ENCODE measurements around the gene AFMID.

AFMID gene

DNA sequence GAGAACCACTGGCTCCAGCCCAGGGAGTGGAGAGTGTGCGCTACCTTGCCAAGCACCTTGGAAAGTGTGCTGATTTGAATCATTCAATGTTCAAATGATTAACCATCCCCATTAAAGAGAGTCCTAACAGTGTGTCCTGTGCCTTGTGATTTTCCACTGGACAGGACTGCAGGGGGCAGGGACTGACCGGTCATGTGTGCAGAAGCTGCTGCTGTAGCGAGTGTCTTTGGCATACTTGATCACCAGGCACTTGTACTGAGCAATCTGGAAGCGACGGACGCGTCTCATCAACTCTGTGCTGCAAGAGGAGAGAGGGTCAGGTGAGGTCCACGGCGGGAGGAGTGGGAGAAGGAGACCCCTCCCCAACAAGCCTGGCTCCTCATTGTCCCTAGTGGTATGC, 2.3 kb upstream of the AFMID start:
- peaks cover 61% of the 10 kb centered on the region for H3K36me3 ChIP-seq (ENCODE audit: insufficient read depth, low read length)
- peak overlapping the region; percentile 88; the same call in 1 of the 2 replicates for H3K4me3 ChIP-seq (ENCODE audit: low read length)
- WGBS = 84% methylated on average over 9 of the region's 9 CpGs
- no peak overlapping the region for H3K9ac ChIP-seq (ENCODE audit: low read depth, low read length)
- peaks cover 10% of the 10 kb centered on the region; the same call in 1 of the 2 replicates for H3K4me1 ChIP-seq (ENCODE audit: insufficient read depth, low read length)
- H3K27me3 ChIP-seq (ENCODE audit: insufficient read depth, low read length) = no peaks in the 10 kb centered on the region
- H3K9me3 ChIP-seq (ENCODE audit: insufficient read depth, low read depth, low read length) = no peaks in the 10 kb centered on the region
- no peak overlapping the region for H3K27ac ChIP-seq (ENCODE audit: low read depth, low read length)

DNA sequence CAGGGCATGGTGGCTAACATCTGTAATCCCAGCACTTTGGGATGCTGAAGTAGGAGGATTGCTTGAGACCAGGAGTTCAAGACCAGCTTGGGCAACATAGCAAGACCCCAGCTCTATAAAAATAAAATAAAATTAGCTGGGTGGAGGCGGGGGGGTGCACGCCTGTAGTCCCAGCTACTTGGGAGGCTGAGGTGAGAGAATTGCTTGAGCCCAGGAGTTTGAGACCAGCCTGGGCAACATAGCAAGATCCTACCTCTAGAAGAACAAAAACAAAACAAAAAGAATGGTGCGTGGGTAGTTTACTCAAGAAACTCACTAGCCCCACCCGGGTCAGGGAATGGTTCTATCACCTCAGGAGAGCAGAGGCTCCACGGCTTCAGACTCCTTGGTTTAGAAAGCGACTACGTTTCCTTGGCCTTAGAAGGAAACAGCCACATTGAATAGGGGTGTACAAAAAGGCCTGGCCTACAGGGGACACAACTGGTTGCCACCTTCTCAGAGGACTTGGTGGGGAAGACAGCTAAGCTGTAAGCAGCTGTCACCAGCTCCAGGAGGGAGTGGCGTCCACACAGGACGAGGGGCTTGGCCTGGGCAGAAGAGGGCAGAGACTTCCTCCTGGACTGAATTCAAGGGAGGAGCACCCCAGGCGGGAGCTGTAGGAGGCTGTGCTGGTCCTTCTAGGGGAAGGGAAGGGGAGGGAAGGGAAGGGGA, 1.0 kb upstream of the AFMID start:
- WGBS = 50% methylated on average over 8 of the region's 10 CpGs
- Histone ChIP-seq H3K4me1 (ENCODE audit: insufficient read depth, low read length) (peaks cover 10% of the 10 kb centered on the region; the same call in 1 of the 2 replicates), H3K27ac (ENCODE audit: low read depth, low read length) (no peak overlapping the region)

DNA sequence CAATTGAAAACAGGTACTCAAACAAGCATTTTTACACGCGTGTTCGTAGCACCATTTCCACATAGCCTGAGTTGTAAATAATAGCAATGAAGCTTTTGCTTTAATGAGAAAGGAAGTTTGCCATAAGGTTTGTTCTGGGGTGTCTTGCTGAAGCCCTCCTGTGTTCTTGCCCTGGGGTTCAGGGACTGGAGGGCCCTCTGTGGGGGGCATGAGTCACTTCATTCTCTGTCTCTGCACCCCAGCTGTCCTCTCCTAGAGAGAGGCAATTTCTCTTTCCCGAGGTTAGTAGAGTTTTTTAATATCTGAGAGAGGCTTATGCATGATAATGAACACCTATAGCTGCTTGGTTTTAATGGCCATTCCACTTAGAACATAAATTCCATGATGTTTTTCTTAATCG, 9.6 kb downstream of the AFMID start:
- H3K9ac ChIP-seq (ENCODE audit: low read depth, low read length) = no peak overlapping the region
- peaks cover 41% of the 10 kb centered on the region for H3K36me3 ChIP-seq (ENCODE audit: insufficient read depth, low read length)
- H3K27ac ChIP-seq (ENCODE audit: low read depth, low read length) = no peak overlapping the region; the same call in 1 of the 2 replicates
- no peak overlapping the region for H3K4me3 ChIP-seq (ENCODE audit: low read length)
- H3K4me1 ChIP-seq (ENCODE audit: insufficient read depth, low read length) = peaks cover 12% of the 10 kb centered on the region
- H3K9me3 ChIP-seq (ENCODE audit: insufficient read depth, low read depth, low read length) = no peaks in the 10 kb centered on the region
- H3K27me3 ChIP-seq (ENCODE audit: insufficient read depth, low read length) = no peaks in the 10 kb centered on the region
- WGBS = 95% methylated on average over 4 of the region's 5 CpGs

More for the DNA sequence above, 1.0 kb upstream of the AFMID start:
- Histone ChIP-seq H3K9ac (ENCODE audit: low read depth, low read length) (peak overlapping the region; percentile 32), H3K9me3 (ENCODE audit: insufficient read depth, low read depth, low read length) (no peaks in the 10 kb centered on the region), H3K27me3 (ENCODE audit: insufficient read depth, low read length) (no peaks in the 10 kb centered on the region), H3K36me3 (ENCODE audit: insufficient read depth, low read length) (peaks cover 55% of the 10 kb centered on the region), H3K4me3 (ENCODE audit: low read length) (peak overlapping the region; percentile 88)

DNA sequence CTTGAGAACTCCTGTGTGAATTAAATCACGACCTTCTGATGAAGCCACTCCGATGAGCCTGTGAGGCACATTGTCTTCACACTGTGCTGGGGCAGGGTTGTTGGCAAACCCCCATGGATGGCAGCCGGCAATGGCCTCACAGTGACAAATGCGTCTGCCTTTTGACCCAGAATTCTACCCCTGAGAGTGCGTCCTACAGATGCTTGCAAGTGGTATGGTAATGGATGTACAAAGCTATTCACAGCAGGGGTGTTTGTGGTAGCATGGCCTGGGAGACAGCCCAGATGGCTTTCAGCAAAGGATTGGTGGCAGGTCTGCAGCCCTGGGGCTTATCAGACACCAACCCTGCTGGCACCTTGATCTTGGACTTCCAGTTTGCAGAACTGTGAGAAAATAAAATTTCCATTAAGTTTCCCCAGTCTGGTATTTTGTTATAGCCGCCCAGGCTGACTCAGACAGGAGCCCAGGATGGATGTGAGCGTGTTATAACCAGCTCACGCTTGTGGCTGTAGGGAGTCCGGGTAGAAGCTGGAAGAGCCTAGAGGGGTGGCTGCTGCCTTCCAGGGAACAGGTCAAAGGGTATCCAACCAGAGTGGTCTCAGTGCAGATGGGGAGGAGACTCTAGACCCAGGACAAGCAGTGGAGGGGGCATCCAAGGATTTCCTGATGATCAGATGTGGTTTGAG, 10.1 kb downstream of the AFMID start:
- Histone ChIP-seq H3K27ac (ENCODE audit: low read depth, low read length) (no peak overlapping the region; the same call in 1 of the 2 replicates), H3K4me1 (ENCODE audit: insufficient read depth, low read length) (peaks cover 12% of the 10 kb centered on the region), H3K27me3 (ENCODE audit: insufficient read depth, low read length) (no peaks in the 10 kb centered on the region), H3K9me3 (ENCODE audit: insufficient read depth, low read depth, low read length) (no peaks in the 10 kb centered on the region), H3K36me3 (ENCODE audit: insufficient read depth, low read length) (peaks cover 41% of the 10 kb centered on the region), H3K4me3 (ENCODE audit: low read length) (no peak overlapping the region), H3K9ac (ENCODE audit: low read depth, low read length) (peak overlapping the region; percentile 5; the same call in 1 of the 2 replicates)
- 61% methylated on average over 9 of the region's 9 CpGs for WGBS

DNA sequence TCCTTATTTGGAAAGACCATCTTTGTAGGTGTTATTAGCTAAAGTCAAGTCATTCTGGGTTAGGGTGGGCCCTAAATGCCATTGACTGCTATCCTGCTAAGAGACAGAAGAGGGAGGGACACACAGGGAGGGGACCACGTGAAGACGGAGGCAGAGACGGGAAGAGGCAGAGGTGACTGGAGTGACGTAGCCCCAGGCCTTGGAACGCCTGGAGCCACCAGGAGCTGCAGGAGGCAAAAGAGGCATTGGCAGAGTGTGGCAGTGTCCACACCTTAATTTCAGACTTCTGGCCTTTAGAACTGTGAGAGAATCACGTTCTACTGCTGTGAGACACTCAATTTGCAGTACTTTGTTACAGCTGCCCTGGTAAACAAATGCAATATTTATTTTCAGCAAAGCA, 13.3 kb downstream of the AFMID start:
- Histone ChIP-seq H3K9ac (ENCODE audit: low read depth, low read length) (no peak overlapping the region), H3K27me3 (ENCODE audit: insufficient read depth, low read length) (no peaks in the 10 kb centered on the region), H3K9me3 (ENCODE audit: insufficient read depth, low read depth, low read length) (no peaks in the 10 kb centered on the region), H3K4me1 (ENCODE audit: insufficient read depth, low read length) (peaks cover 12% of the 10 kb centered on the region), H3K27ac (ENCODE audit: low read depth, low read length) (no peak overlapping the region), H3K4me3 (ENCODE audit: low read length) (no peak overlapping the region), H3K36me3 (ENCODE audit: insufficient read depth, low read length) (peaks cover 45% of the 10 kb centered on the region)
- 83% methylated on average over 6 of the region's 6 CpGs for WGBS

DNA sequence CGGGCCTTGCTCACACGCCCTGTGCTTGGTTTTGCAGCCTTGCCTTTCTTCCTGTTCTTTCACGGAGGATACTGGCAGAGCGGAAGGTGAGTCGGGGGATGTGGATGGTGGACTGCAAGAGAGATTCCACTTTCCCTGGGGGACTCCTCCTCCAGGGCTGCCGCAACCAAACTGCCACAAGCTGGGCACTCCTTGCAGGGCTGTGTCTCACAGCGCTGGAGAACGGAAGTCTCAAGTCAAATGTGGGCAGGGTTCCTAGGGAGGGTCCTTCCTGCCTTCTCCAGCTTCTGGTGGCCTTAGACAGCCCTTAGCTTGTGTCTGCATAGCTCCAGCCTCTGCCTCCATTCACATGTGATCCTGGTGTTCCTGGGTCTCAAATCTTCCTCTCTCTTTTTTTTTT, 15.5 kb downstream of the AFMID start:
- no peak overlapping the region for H3K9ac ChIP-seq (ENCODE audit: low read depth, low read length)
- 96% methylated on average over 8 of the region's 8 CpGs for WGBS
- H3K36me3 ChIP-seq (ENCODE audit: insufficient read depth, low read length) = peaks cover 45% of the 10 kb centered on the region

DNA sequence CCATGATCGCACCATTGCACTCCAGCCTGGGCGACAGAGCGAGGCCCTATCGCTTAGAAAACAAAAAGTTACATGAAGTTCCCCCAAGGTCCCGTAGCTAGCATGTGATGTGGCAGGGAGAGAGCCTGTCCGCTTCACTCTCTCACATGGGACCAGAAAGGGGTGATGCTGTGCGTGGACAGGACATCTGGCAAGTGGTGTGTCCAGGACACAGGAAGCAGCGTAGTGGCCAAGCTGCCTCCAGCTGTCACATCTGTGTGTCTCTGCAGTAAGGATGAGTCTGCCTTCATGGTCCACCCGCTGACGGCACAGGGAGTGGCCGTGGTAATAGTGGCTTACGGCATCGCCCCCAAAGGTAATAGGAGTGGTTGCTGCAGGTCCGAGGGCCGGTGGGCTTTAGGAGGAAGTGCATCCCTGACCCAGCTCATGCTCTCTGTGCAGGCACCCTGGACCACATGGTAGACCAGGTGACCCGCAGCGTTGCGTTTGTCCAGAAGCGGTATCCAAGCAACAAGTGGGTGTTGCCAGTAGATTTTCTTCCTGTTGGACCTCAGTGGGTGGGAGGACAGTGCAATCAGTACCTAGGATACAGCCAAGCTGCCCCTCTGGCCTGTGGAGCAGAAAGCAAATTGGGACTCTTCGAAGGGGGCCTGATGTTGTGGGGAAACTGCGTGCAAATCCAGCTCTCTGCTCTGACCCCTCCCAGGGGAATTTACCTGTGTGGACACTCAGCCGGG, 17.4 kb downstream of the AFMID start:
- Histone ChIP-seq H3K27me3 (ENCODE audit: insufficient read depth, low read length) (no peaks in the 10 kb centered on the region), H3K36me3 (ENCODE audit: insufficient read depth, low read length) (peaks cover 38% of the 10 kb centered on the region), H3K9ac (ENCODE audit: low read depth, low read length) (no peak overlapping the region), H3K4me1 (ENCODE audit: insufficient read depth, low read length) (no peaks in the 10 kb centered on the region), H3K27ac (ENCODE audit: low read depth, low read length) (no peak overlapping the region), H3K9me3 (ENCODE audit: insufficient read depth, low read depth, low read length) (no peaks in the 10 kb centered on the region), H3K4me3 (ENCODE audit: low read length) (no peak overlapping the region)
- 96% methylated on average over 22 of the region's 22 CpGs for WGBS

More for the DNA sequence above, 15.5 kb downstream of the AFMID start:
- H3K27me3 ChIP-seq (ENCODE audit: insufficient read depth, low read length) = no peaks in the 10 kb centered on the region
- H3K4me3 ChIP-seq (ENCODE audit: low read length) = no peak overlapping the region
- H3K9me3 ChIP-seq (ENCODE audit: insufficient read depth, low read depth, low read length) = no peaks in the 10 kb centered on the region
- H3K27ac ChIP-seq (ENCODE audit: low read depth, low read length) = no peak overlapping the region
- H3K4me1 ChIP-seq (ENCODE audit: insufficient read depth, low read length) = no peaks in the 10 kb centered on the region

DNA sequence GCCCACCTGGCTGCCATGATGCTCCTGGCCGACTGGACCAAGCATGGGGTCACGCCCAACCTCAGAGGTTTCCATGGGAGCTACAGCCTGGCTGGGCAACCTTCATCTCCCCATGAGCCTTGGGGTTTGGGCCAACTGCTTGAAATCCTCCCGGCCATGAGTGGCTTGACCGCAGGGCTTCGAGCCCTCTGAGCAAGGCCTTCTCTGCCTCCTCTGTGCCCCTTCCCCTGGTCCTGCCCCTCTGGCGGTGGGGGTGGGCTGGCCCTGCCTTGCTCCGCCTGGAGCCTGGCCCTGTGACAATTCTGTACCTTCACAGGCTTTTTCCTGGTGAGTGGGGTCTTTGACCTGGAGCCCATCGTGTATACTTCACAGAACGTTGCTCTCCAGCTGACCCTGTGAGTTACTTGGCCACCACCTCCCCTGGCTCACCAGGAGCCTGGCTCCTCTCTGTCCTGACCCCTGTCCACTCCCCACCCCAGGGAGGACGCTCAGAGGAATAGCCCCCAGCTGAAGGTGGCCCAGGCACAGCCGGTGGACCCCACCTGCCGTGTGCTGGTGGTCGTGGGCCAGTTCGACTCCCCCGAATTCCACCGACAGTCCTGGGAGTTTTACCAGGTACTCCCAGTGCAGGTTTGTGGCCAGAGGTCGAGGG, 18.1 kb downstream of the AFMID start:
- Histone ChIP-seq H3K4me3 (ENCODE audit: low read length) (no peak overlapping the region), H3K9ac (ENCODE audit: low read depth, low read length) (no peak overlapping the region), H3K27ac (ENCODE audit: low read depth, low read length) (no peak overlapping the region), H3K36me3 (ENCODE audit: insufficient read depth, low read length) (peaks cover 38% of the 10 kb centered on the region), H3K4me1 (ENCODE audit: insufficient read depth, low read length) (no peaks in the 10 kb centered on the region), H3K9me3 (ENCODE audit: insufficient read depth, low read depth, low read length) (no peaks in the 10 kb centered on the region), H3K27me3 (ENCODE audit: insufficient read depth, low read length) (no peaks in the 10 kb centered on the region)
- WGBS = 93% methylated on average over 17 of the region's 17 CpGs

DNA sequence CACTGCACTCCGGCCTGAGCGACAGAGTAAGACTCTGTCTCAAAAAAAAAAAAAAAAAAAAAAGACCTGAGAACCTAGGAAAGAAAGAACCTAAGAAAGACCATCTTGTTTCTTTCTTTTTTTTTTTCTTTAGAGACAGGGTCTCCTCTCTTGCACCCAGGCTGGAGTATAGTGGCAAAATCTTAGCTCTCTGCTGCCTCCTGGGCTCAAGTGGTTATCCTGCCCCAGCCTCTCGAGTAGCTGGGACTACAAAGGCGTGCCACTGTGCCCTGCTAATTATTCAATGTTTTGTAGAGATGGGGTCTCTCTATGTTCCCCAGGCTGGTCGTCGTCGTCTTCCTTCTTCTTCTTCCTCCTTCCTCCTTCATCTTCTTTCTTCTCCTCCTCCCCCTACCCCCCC, 19.1 kb downstream of the AFMID start:
- Histone ChIP-seq H3K36me3 (ENCODE audit: insufficient read depth, low read length) (peaks cover 38% of the 10 kb centered on the region), H3K4me3 (ENCODE audit: low read length) (no peak overlapping the region), H3K27ac (ENCODE audit: low read depth, low read length) (no peak overlapping the region), H3K4me1 (ENCODE audit: insufficient read depth, low read length) (no peaks in the 10 kb centered on the region), H3K27me3 (ENCODE audit: insufficient read depth, low read length) (no peaks in the 10 kb centered on the region), H3K9me3 (ENCODE audit: insufficient read depth, low read depth, low read length) (no peaks in the 10 kb centered on the region), H3K9ac (ENCODE audit: low read depth, low read length) (no peak overlapping the region)
- 84% methylated on average over 7 of the region's 7 CpGs for WGBS

DNA sequence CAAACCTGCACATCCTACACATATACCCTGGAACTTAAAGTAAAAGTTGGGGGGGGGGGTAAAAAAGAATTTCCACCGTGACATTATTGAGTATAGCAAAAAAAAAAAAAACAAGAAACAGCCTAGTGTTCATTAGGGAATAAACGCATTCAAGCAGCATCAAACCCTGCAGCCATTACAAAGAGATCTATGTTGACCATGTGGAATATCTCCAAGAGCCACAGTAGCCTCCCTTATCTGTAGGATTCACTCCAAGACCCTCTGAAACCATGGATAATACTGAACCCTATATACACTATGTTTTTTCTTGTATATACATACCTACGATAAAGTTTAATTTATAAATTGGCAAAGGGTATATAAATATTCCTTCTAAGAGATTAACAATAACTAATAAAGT, 21.3 kb downstream of the AFMID start:
- no peak overlapping the region for H3K27ac ChIP-seq (ENCODE audit: low read depth, low read length)
- no peaks in the 10 kb centered on the region for H3K9me3 ChIP-seq (ENCODE audit: insufficient read depth, low read depth, low read length)
- no peak overlapping the region for H3K4me3 ChIP-seq (ENCODE audit: low read length)
- peaks cover 31% of the 10 kb centered on the region for H3K36me3 ChIP-seq (ENCODE audit: insufficient read depth, low read length)
- H3K4me1 ChIP-seq (ENCODE audit: insufficient read depth, low read length) = no peaks in the 10 kb centered on the region
- WGBS = 75% methylated on average over 1 of the region's 3 CpGs
- H3K9ac ChIP-seq (ENCODE audit: low read depth, low read length) = no peak overlapping the region
- H3K27me3 ChIP-seq (ENCODE audit: insufficient read depth, low read length) = no peaks in the 10 kb centered on the region; the same call in 1 of the 2 replicates

All from HUES64 (cell line).